Activated T-helper 2 cell treated with anti-CD3 and anti-CD28 coated beads, Interferon-gamma antibody, Interleukin-2, Interleukin-4, amounts not matched to agents 10 μg/mL and 5 μg/mL and 100 μg/mL, durations not matched to agents 14 hours and 24 hours and 36 hours (primary cell): ENCODE results near the gene NAT8L. TPM values are rescaled to one million over a fixed set of nuclear protein-coding genes. Genes with fewer than 3 reads are reported as not detected.

Experiments
- DNase-seq: peaks from one replicate; pipeline ENCODE4 v3.0.0; 2021; ENCODE audit warnings: low spot score
- H3K27ac Mint-ChIP-seq: one replicate; pipeline ENCODE4 v1.8.0; 2021; ENCODE audit warnings: mixed read lengths
- H3K27me3 Mint-ChIP-seq: one replicate; pipeline ENCODE4 v1.8.0; 2021; ENCODE audit warnings: low read depth, mixed read lengths
- H3K36me3 Mint-ChIP-seq: one replicate; pipeline ENCODE4 v1.8.0; 2021; ENCODE audit warnings: low read depth, mixed read lengths
- H3K4me1 Mint-ChIP-seq: one replicate; pipeline ENCODE4 v1.8.0; 2021; ENCODE audit warnings: low read depth, mixed read lengths
- H3K4me3 Mint-ChIP-seq: one replicate; pipeline ENCODE4 v1.8.0; 2021; ENCODE audit warnings: low read depth, mild to moderate bottlenecking, moderate library complexity, mixed read lengths
- H3K9me3 Mint-ChIP-seq: one replicate; pipeline ENCODE4 v1.8.0; 2021; ENCODE audit warnings: mixed read lengths
- intact Hi-C: fragments of 100-400 bp; cut with micrococcal nuclease; formaldehyde crosslinking; loops from one replicate; pipeline ENCODE4 v1.15.1; 2023
- total RNA-seq: library from RNA; stranded (reverse); gene quantifications from 2 replicates; pipeline ENCODE4 v1.2.3, GENCODE V29; 2022

The NAT8L gene
- total RNA-seq, 1 donor from 2014 or later = 3.5 TPM

GRCh38 chr4:2087170-2087569, 28.0 kb downstream of the NAT8L start:
- H3K27me3 Mint-ChIP-seq = peaks cover 14% of the 10 kb centered on the region
- no peak overlapping the region for H3K27ac Mint-ChIP-seq
- no peaks in the 10 kb centered on the region for H3K4me1 Mint-ChIP-seq
- no peak overlapping the region for H3K4me3 Mint-ChIP-seq
- no peak for DNase-seq
- intact Hi-C loops = no loop called here
- H3K9me3 Mint-ChIP-seq = no peaks in the 10 kb centered on the region
- H3K36me3 Mint-ChIP-seq = no peaks in the 10 kb centered on the region

GRCh38 chr4:2089222-2089621, 30.1 kb downstream of the NAT8L start:
- Mint-ChIP-seq H3K4me3 (no peak overlapping the region), H3K27me3 (peaks cover 14% of the 10 kb centered on the region), H3K27ac (no peak overlapping the region), H3K36me3 (no peaks in the 10 kb centered on the region), H3K4me1 (no peaks in the 10 kb centered on the region), H3K9me3 (no peaks in the 10 kb centered on the region)
- DNase-seq = no peak
- intact Hi-C loops = no loop called here

GRCh38 chr4:2090642-2091041, 31.5 kb downstream of the NAT8L start:
- Mint-ChIP-seq H3K27me3 (peaks cover 13% of the 10 kb centered on the region), H3K9me3 (peaks cover 3% of the 10 kb centered on the region), H3K4me1 (no peaks in the 10 kb centered on the region), H3K36me3 (no peaks in the 10 kb centered on the region), H3K27ac (no peak overlapping the region), H3K4me3 (no peak overlapping the region)
- intact Hi-C loops = no loop called here
- DNase-seq = no peak

- DNase-seq = no peak
- Mint-ChIP-seq H3K27ac (no peak overlapping the region), H3K9me3 (peaks cover 12% of the 10 kb centered on the region), H3K36me3 (no peaks in the 10 kb centered on the region), H3K27me3 (peaks cover 13% of the 10 kb centered on the region), H3K4me1 (no peaks in the 10 kb centered on the region), H3K4me3 (no peak overlapping the region)
- intact Hi-C loops = no loop called here
These were observed 33.0 kb downstream of the NAT8L start for GRCh38 chr4:2091990-2092668.

- Mint-ChIP-seq H3K4me3 (no peak overlapping the region), H3K36me3 (no peaks in the 10 kb centered on the region), H3K27ac (no peak overlapping the region), H3K4me1 (no peaks in the 10 kb centered on the region), H3K9me3 (peaks cover 12% of the 10 kb centered on the region), H3K27me3 (peaks cover 13% of the 10 kb centered on the region)
- intact Hi-C loops = no loop called here
- no peak for DNase-seq
These were observed 33.5 kb downstream of the NAT8L start for GRCh38 chr4:2092669-2093053.

GRCh38 chr4:2093265-2093664, 34.1 kb downstream of the NAT8L start:
- H3K4me1 Mint-ChIP-seq = no peaks in the 10 kb centered on the region
- H3K27me3 Mint-ChIP-seq = peaks cover 13% of the 10 kb centered on the region
- no peak overlapping the region for H3K4me3 Mint-ChIP-seq
- no peak for DNase-seq
- peaks cover 12% of the 10 kb centered on the region for H3K9me3 Mint-ChIP-seq
- no peaks in the 10 kb centered on the region for H3K36me3 Mint-ChIP-seq
- intact Hi-C loops = no loop called here
- H3K27ac Mint-ChIP-seq = no peak overlapping the region

GRCh38 chr4:2094545-2094944, 35.4 kb downstream of the NAT8L start:
- no peaks in the 10 kb centered on the region for H3K36me3 Mint-ChIP-seq
- intact Hi-C loops = no loop called here
- H3K27me3 Mint-ChIP-seq = peaks cover 4% of the 10 kb centered on the region
- DNase-seq = no peak
- H3K27ac Mint-ChIP-seq = no peak overlapping the region
- peaks cover 15% of the 10 kb centered on the region for H3K9me3 Mint-ChIP-seq
- H3K4me3 Mint-ChIP-seq = no peak overlapping the region
- no peaks in the 10 kb centered on the region for H3K4me1 Mint-ChIP-seq

- Mint-ChIP-seq H3K27ac (no peak overlapping the region), H3K27me3 (peaks cover 3% of the 10 kb centered on the region), H3K36me3 (no peaks in the 10 kb centered on the region), H3K9me3 (peaks cover 15% of the 10 kb centered on the region), H3K4me1 (no peaks in the 10 kb centered on the region), H3K4me3 (no peak overlapping the region)
- intact Hi-C loops = no loop called here
- no peak for DNase-seq
These were observed 36.3 kb downstream of the NAT8L start for GRCh38 chr4:2095236-2096072.

GRCh38 chr4:2096073-2096609, 37.0 kb downstream of the NAT8L start:
- DNase-seq = no peak
- intact Hi-C loops = no loop called here
- H3K27me3 Mint-ChIP-seq = peaks cover 4% of the 10 kb centered on the region
- H3K27ac Mint-ChIP-seq = no peak overlapping the region
- no peaks in the 10 kb centered on the region for H3K36me3 Mint-ChIP-seq
- peaks cover 19% of the 10 kb centered on the region for H3K9me3 Mint-ChIP-seq
- no peaks in the 10 kb centered on the region for H3K4me1 Mint-ChIP-seq
- no peak overlapping the region for H3K4me3 Mint-ChIP-seq

- Mint-ChIP-seq H3K4me3 (no peak overlapping the region), H3K36me3 (no peaks in the 10 kb centered on the region), H3K4me1 (peaks cover 2% of the 10 kb centered on the region), H3K27ac (no peak overlapping the region), H3K9me3 (peaks cover 40% of the 10 kb centered on the region), H3K27me3 (peaks cover 4% of the 10 kb centered on the region)
- no peak for DNase-seq
- intact Hi-C loops = no loop called here
These were observed 42.4 kb downstream of the NAT8L start for GRCh38 chr4:2101346-2102044.

GRCh38 chr4:2102045-2102883, 43.1 kb downstream of the NAT8L start:
- peaks cover 4% of the 10 kb centered on the region for H3K27me3 Mint-ChIP-seq
- H3K27ac Mint-ChIP-seq = no peak overlapping the region
- peaks cover 2% of the 10 kb centered on the region for H3K4me1 Mint-ChIP-seq
- H3K9me3 Mint-ChIP-seq = peaks cover 34% of the 10 kb centered on the region
- no peaks in the 10 kb centered on the region for H3K36me3 Mint-ChIP-seq
- intact Hi-C loops = no loop called here
- DNase-seq = no peak
- H3K4me3 Mint-ChIP-seq = no peak overlapping the region

- intact Hi-C loops = no loop called here
- Mint-ChIP-seq H3K36me3 (no peaks in the 10 kb centered on the region), H3K9me3 (peaks cover 34% of the 10 kb centered on the region), H3K4me3 (no peak overlapping the region), H3K4me1 (peaks cover 2% of the 10 kb centered on the region), H3K27me3 (peaks cover 4% of the 10 kb centered on the region), H3K27ac (no peak overlapping the region)
- no peak for DNase-seq
These were observed 44.2 kb downstream of the NAT8L start for GRCh38 chr4:2103127-2103842.
